ENCODE measurements around the gene PTPRCAP. TPM values are rescaled to one million over a fixed set of nuclear protein-coding genes. Genes with fewer than 3 reads are reported as not detected.

PTPRCAP gene
- total and polyA plus RNA-seq, 4 donors: 8.8 to 19.0 (median 12.3) TPM

DNA sequence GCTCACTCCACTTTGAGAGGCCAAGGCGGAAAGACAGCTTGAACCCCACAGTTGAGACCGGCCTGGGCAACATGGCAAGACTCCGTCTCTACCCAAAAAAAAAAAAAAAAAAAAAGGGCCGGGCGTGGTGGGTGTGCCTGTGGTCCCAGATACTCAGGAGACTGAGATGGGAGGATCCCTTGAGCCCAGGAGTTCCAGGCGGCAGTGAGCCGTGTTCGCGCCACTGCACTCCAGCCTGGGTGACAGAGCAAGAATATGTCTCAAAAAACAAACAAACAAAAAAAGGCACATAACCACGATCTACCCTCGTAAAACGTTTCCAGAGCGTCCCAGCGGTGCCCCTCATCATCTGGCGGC lies 46.6 kb downstream of the PTPRCAP start:
- no peak for ATAC-seq (ENCODE audit: insufficient read depth, low FRiP score)
- WGBS, 2 donors: 12% methylated on average over 13 to 15 of the region's 15 CpGs

DNA sequence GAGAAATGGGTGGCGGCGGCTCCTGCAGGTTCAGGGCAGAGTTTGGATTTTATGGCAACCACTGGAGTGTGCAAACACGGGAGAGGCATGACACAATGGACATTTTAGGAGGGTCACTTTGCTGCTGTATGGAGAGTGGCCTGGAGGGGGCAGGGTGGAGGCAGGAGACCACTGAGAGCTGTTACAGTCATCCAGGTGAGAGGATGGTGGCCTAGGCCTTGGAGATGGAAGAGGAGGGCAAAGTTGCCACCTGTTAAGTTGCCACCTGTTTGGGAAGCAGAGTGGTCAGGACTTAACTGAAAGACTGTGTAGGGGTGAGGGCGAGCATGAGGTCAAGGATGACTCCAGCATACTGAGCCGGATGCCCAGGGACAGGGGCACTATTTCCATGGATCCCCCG lies 48.0 kb downstream of the PTPRCAP start:
- TF ChIP-seq, protein P1, sequence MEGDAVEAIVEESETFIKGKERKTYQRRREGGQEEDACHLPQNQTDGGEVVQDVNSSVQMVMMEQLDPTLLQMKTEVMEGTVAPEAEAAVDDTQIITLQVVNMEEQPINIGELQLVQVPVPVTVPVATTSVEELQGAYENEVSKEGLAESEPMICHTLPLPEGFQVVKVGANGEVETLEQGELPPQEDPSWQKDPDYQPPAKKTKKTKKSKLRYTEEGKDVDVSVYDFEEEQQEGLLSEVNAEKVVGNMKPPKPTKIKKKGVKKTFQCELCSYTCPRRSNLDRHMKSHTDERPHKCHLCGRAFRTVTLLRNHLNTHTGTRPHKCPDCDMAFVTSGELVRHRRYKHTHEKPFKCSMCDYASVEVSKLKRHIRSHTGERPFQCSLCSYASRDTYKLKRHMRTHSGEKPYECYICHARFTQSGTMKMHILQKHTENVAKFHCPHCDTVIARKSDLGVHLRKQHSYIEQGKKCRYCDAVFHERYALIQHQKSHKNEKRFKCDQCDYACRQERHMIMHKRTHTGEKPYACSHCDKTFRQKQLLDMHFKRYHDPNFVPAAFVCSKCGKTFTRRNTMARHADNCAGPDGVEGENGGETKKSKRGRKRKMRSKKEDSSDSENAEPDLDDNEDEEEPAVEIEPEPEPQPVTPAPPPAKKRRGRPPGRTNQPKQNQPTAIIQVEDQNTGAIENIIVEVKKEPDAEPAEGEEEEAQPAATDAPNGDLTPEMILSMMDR (IDR thresholded peaks at IDR 0.05; ENCODE audit: control extremely low read depth, extremely low read depth): peak; percentile 24
- H3K36me3 ChIP-seq (ENCODE audit: control insufficient read depth in 4 of 4, insufficient read depth in 4 of 4, low read length in 4 of 4): peaks cover 0 to 6% (median 0%) of the 10 kb centered on the region in 4 donors
- peak in 1 of 3 donors; percentile 59 for DNase-seq
- H3K27me3 ChIP-seq (ENCODE audit: control insufficient read depth in 3 of 3, insufficient read depth in 3 of 3, low read length in 2 of 3): peaks cover 0 to 6% (median 0%) of the 10 kb centered on the region in 3 donors
- ATAC-seq (ENCODE audit: insufficient read depth, low FRiP score): no peak
- no peak overlapping the region for H3K9ac ChIP-seq (ENCODE audit: insufficient read depth in 1 of 2, low read length in 2 of 2)
- H3K9me3 ChIP-seq (ENCODE audit: control insufficient read depth in 4 of 4, insufficient read depth in 3 of 4, low read length in 3 of 4): no peaks in the 10 kb centered on the region
- no peak overlapping the region for H3K4me3 ChIP-seq
- 64 to 79% methylated on average over 6 of the region's 6 CpGs for WGBS, 2 donors
- H3K4me1 ChIP-seq (ENCODE audit: control insufficient read depth in 5 of 5, insufficient read depth in 5 of 5, low read length in 5 of 5): peaks cover 0 to 14% (median 7%) of the 10 kb centered on the region in 5 donors
- no peak overlapping the region for H3K27ac ChIP-seq (ENCODE audit: low read depth in 1 of 2, low read length in 1 of 2)

More for the DNA sequence above, 46.6 kb downstream of the PTPRCAP start:
- peak overlapping the region; percentile 86 to 92 for H3K27ac ChIP-seq (ENCODE audit: low read depth in 1 of 2, low read length in 1 of 2)
- H3K4me1 ChIP-seq (ENCODE audit: control insufficient read depth in 5 of 5, insufficient read depth in 5 of 5, low read length in 5 of 5): peaks cover 0 to 14% (median 7%) of the 10 kb centered on the region in 5 donors
- H3K9me3 ChIP-seq (ENCODE audit: control insufficient read depth in 4 of 4, insufficient read depth in 3 of 4, low read length in 3 of 4): no peaks in the 10 kb centered on the region
- peaks cover 0 to 6% (median 0%) of the 10 kb centered on the region in 3 donors for H3K27me3 ChIP-seq (ENCODE audit: control insufficient read depth in 3 of 3, insufficient read depth in 3 of 3, low read length in 2 of 3)
- DNase-seq: no peak
- H3K36me3 ChIP-seq (ENCODE audit: control insufficient read depth in 4 of 4, insufficient read depth in 4 of 4, low read length in 4 of 4): peaks cover 0 to 12% (median 1%) of the 10 kb centered on the region in 4 donors
- H3K9ac ChIP-seq (ENCODE audit: insufficient read depth in 1 of 2, low read length in 2 of 2): peak overlapping the region in 1 of 2 donors; percentile 34
- peak overlapping the region; percentile 77 for H3K4me3 ChIP-seq
- TF ChIP-seq, protein P1 (IDR thresholded peaks at IDR 0.05; ENCODE audit: control extremely low read depth, extremely low read depth): no peak

DNA sequence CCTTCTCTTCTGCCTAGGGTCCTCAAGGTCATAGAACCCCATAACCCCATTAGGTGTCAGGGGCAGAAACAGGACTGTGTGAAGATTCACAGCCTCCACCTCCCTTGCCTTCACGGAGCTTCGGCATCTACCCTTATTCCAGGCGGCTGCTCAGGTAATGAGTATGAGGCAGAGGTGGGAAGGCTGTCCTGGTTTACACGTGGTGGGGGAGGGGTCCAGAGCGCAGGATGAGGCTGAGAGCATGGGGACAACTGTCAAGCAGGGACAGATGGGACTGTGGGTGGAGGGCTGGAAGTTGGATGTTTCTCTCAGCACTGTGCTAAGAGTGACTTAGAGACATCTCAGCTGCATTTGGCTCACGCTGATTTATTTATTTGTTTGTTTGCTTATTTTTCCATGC lies 50.0 kb downstream of the PTPRCAP start:
- no peak overlapping the region for H3K4me3 ChIP-seq
- peaks cover 0 to 12% (median 5%) of the 10 kb centered on the region in 5 donors for H3K4me1 ChIP-seq (ENCODE audit: control insufficient read depth in 5 of 5, insufficient read depth in 5 of 5, low read length in 5 of 5)
- TF ChIP-seq, protein P1 (IDR thresholded peaks at IDR 0.05; ENCODE audit: control extremely low read depth, extremely low read depth): no peak
- no peaks in the 10 kb centered on the region for H3K36me3 ChIP-seq (ENCODE audit: control insufficient read depth in 4 of 4, insufficient read depth in 4 of 4, low read length in 4 of 4)
- H3K9ac ChIP-seq (ENCODE audit: insufficient read depth in 1 of 2, low read length in 2 of 2): no peak overlapping the region
- WGBS, 2 donors: 65 to 73% methylated on average over 6 of the region's 6 CpGs
- DNase-seq (no peak), ATAC-seq (ENCODE audit: insufficient read depth, low FRiP score) (no peak)
- H3K9me3 ChIP-seq (ENCODE audit: control insufficient read depth in 4 of 4, insufficient read depth in 3 of 4, low read length in 3 of 4): no peaks in the 10 kb centered on the region
- H3K27ac ChIP-seq (ENCODE audit: low read depth in 1 of 2, low read length in 1 of 2): no peak overlapping the region
- H3K27me3 ChIP-seq (ENCODE audit: control insufficient read depth in 3 of 3, insufficient read depth in 3 of 3, low read length in 2 of 3): peaks cover 0 to 6% (median 0%) of the 10 kb centered on the region in 3 donors

DNA sequence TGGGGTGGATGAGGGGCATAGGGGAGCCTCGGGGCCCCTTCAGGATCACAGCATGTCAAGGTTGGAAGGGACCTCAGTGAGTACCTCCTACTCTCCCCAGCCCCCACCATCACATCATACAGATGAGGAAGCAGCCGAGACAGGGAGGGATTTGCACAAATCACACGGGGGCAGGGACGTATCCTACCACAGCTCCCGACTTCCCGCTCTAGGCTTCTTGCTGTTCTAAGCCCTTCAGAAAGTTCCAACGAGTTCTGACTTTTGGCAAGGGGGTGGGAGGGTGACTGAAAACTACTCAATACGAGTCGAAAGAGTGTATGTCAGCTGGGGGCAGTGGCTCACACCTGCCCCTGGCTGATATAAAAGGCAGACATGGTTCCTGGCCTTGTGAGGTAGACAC lies 50.4 kb downstream of the PTPRCAP start:
- no peak overlapping the region for H3K9ac ChIP-seq (ENCODE audit: insufficient read depth in 1 of 2, low read length in 2 of 2)
- peaks cover 0 to 6% (median 0%) of the 10 kb centered on the region in 3 donors for H3K27me3 ChIP-seq (ENCODE audit: control insufficient read depth in 3 of 3, insufficient read depth in 3 of 3, low read length in 2 of 3)
- no peak overlapping the region for H3K4me3 ChIP-seq
- no peaks in the 10 kb centered on the region for H3K9me3 ChIP-seq (ENCODE audit: control insufficient read depth in 4 of 4, insufficient read depth in 3 of 4, low read length in 3 of 4)
- DNase-seq: no peak
- 25 to 31% methylated on average over 8 to 9 of the region's 9 CpGs for WGBS, 2 donors
- H3K4me1 ChIP-seq (ENCODE audit: control insufficient read depth in 5 of 5, insufficient read depth in 5 of 5, low read length in 5 of 5): peaks cover 0 to 10% (median 2%) of the 10 kb centered on the region in 5 donors
- H3K36me3 ChIP-seq (ENCODE audit: control insufficient read depth in 4 of 4, insufficient read depth in 4 of 4, low read length in 4 of 4): no peaks in the 10 kb centered on the region
- no peak for ATAC-seq (ENCODE audit: insufficient read depth, low FRiP score)
- no peak overlapping the region for H3K27ac ChIP-seq (ENCODE audit: low read depth in 1 of 2, low read length in 1 of 2)
- TF ChIP-seq, protein P1 (IDR thresholded peaks at IDR 0.05; ENCODE audit: control extremely low read depth, extremely low read depth): no peak
